ENCODE data around the gene TMX4. TPM values are rescaled to one million over a fixed set of nuclear protein-coding genes. Genes with fewer than 3 reads are reported as not detected.

TMX4 gene
- total and polyA plus RNA-seq, 11 donors, result 35.1 to 279 (median 103) TPM

GRCh38 chr20:8045946-8046345 is 26.4 kb upstream of the TMX4 start:
- H3K27me3 ChIP-seq, result peaks cover 0 to 7% (median 0%) of the 10 kb centered on the region in 9 donors
- H3K36me3 ChIP-seq, result no peaks in the 10 kb centered on the region
- no peaks in the 10 kb centered on the region for H3K9me3 ChIP-seq
- no peak for TF ChIP-seq CTCF (IDR thresholded peaks at IDR 0.05)
- no peak for TF ChIP-seq POLR2A (IDR thresholded peaks at IDR 0.05)
- 90 to 97% (median 92%) methylated on average over 1 of the region's 1 CpG for WGBS, 4 donors
- intact Hi-C loops (cut with DNase I), result loop anchor here in 5 of 10 donors (2.0 to 10.0 kb wide), 5 partner anchors 79 to 677 kb away; partner anchors contain the start of gene PLCB1 (in 1 of the 5)
- DNase-seq, result no peak
- H3K27ac ChIP-seq, result no peak overlapping the region
- peaks cover 0 to 2% (median 0%) of the 10 kb centered on the region in 12 donors for H3K4me1 ChIP-seq
- H3K4me3 ChIP-seq, result no peak overlapping the region
- no peak for ATAC-seq

DNA sequence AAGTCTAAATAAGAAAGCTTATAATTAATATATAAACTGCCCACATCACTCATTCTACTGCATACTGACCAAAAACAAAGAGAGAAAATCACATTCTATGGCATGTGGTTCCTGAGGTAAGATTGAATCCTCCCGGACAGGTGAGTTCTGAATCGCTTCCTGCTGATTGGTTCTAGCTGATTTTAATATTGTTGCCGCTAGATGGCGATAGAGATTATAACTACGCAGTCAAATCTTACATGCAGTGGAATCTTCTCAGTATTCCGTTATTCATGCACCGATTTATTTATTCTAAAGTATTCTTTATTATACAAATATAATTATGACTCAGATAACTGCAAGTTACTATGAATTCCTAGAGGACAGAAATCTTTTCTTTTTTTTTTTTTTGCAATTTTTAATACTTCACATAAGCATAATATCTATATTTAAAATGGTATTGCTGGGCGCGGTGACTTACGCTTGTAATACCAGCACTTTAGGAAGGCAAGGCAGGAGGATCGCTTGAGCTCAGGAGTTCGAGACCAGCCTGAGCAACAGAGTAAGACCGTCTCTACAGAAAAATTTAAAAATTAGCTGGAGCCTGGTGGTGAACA is 24.2 kb upstream of the TMX4 start:
- Histone ChIP-seq H3K27ac (no peak overlapping the region), H3K4me1 (peaks cover 0 to 2% (median 0%) of the 10 kb centered on the region in 12 donors), H3K9me3 (no peaks in the 10 kb centered on the region), H3K27me3 (peaks cover 0 to 7% (median 0%) of the 10 kb centered on the region in 9 donors), H3K36me3 (no peaks in the 10 kb centered on the region), H3K4me3 (no peak overlapping the region)
- ATAC-seq, result peak in 2 of 4 donors; percentile 64 to 68
- TF ChIP-seq POLR2A (IDR thresholded peaks at IDR 0.05) (no peak), CTCF (IDR thresholded peaks at IDR 0.05) (peak; percentile 61 to 87 (median 80))
- peak in 1 of 5 donors; percentile 30 for DNase-seq
- WGBS, 4 donors, result 27 to 33% (median 31%) methylated on average over 13 of the region's 13 CpGs
- intact Hi-C loops (cut with DNase I), result loop anchor here (1.0 to 10.0 kb wide), 13 partner anchors 81 to 679 kb away; partner anchors contain the start of gene PLCB1 (in 3 of the 10)

DNA sequence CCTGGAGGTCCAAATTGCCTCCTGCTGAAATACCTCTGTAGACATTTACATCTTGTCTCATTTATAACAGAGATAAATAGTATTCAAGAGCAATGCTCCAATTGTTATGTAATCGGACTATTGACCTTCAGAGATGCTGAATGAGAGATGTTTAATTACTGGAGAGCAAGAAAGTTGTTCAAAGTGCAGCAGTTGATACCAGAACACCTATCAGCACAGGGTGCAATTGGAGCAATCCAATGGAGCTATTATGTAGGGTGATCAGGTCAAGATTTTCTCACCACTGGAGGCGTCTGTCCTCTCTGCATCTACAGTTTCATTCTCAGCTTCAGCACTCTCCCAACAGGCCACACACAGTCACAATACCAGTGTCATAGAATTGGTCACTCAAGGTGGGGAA is 19.5 kb upstream of the TMX4 start:
- Histone ChIP-seq H3K27me3 (peaks cover 0 to 7% (median 0%) of the 10 kb centered on the region in 9 donors), H3K4me3 (no peak overlapping the region), H3K27ac (no peak overlapping the region), H3K4me1 (peaks cover 0 to 2% (median 0%) of the 10 kb centered on the region in 12 donors), H3K36me3 (no peaks in the 10 kb centered on the region), H3K9me3 (no peaks in the 10 kb centered on the region)
- WGBS, 4 donors, result 84 to 94% (median 86%) methylated on average over 2 of the region's 2 CpGs
- DNase-seq, result no peak
- TF ChIP-seq POLR2A (IDR thresholded peaks at IDR 0.05), result no peak
- TF ChIP-seq CTCF (IDR thresholded peaks at IDR 0.05), result no peak
- intact Hi-C loops (cut with DNase I), result no loop called here
- ATAC-seq, result no peak

GRCh38 chr20:8036771-8037170 is 17.2 kb upstream of the TMX4 start:
- H3K4me3 ChIP-seq, result no peak overlapping the region
- intact Hi-C loops (cut with DNase I), result no loop called here
- WGBS, 4 donors, result 88 to 95% (median 92%) methylated on average over 2 of the region's 2 CpGs
- no peaks in the 10 kb centered on the region for H3K4me1 ChIP-seq
- peaks cover 0 to 7% (median 0%) of the 10 kb centered on the region in 9 donors for H3K27me3 ChIP-seq
- TF ChIP-seq CTCF (IDR thresholded peaks at IDR 0.05), result no peak
- TF ChIP-seq POLR2A (IDR thresholded peaks at IDR 0.05), result no peak
- H3K9me3 ChIP-seq, result no peaks in the 10 kb centered on the region
- DNase-seq (no peak), ATAC-seq (no peak)
- no peaks in the 10 kb centered on the region for H3K36me3 ChIP-seq
- H3K27ac ChIP-seq, result no peak overlapping the region
